ENCODE data around the gene PRKG1. TPM values are rescaled to one million over a fixed set of nuclear protein-coding genes. Genes with fewer than 3 reads are reported as not detected.
"Not testable (repeated sequence)": the region's sequence is repeated elsewhere in the genome, so short reads cannot be mapped to it uniquely, and the experiment has no call there.

The PRKG1 gene
- total RNA-seq, 2 experiments from 2014 or later, result not detected

- H3K27ac Mint-ChIP-seq, result no peak overlapping the region
Observed at GRCh38 chr10:51251110-51251509, 176.8 kb downstream of the PRKG1 start.

GRCh38 chr10:51255381-51255780 lies 181.1 kb downstream of the PRKG1 start:
- no peaks in the 10 kb centered on the region for H3K4me1 Mint-ChIP-seq (ENCODE audit: low read depth)
- H3K9me3 Mint-ChIP-seq, result no peaks in the 10 kb centered on the region
- DNase-seq, result no peak
- H3K27me3 Mint-ChIP-seq (ENCODE audit: low read depth), result no peaks in the 10 kb centered on the region
- H3K36me3 Mint-ChIP-seq (ENCODE audit: low read depth), result no peaks in the 10 kb centered on the region
- CTCF ChIA-PET, result no interaction called here
- intact Hi-C loops (cut with micrococcal nuclease), result no loop called here
- no peak overlapping the region for H3K27ac Mint-ChIP-seq
- no peak overlapping the region for H3K4me3 Mint-ChIP-seq

More at GRCh38 chr10:51251110-51251509, 176.8 kb downstream of the PRKG1 start:
- DNase-seq, result no peak
- Mint-ChIP-seq H3K9me3 (no peaks in the 10 kb centered on the region), H3K4me1 (ENCODE audit: low read depth) (no peaks in the 10 kb centered on the region), H3K27me3 (ENCODE audit: low read depth) (no peaks in the 10 kb centered on the region), H3K36me3 (ENCODE audit: low read depth) (no peaks in the 10 kb centered on the region), H3K4me3 (no peak overlapping the region)
- CTCF ChIA-PET, result no interaction called here
- intact Hi-C loops (cut with micrococcal nuclease), result no loop called here

GRCh38 chr10:51257511-51258248 lies 183.4 kb downstream of the PRKG1 start:
- Mint-ChIP-seq H3K27me3 (ENCODE audit: low read depth) (no peaks in the 10 kb centered on the region), H3K9me3 (no peaks in the 10 kb centered on the region), H3K36me3 (ENCODE audit: low read depth) (no peaks in the 10 kb centered on the region), H3K27ac (no peak overlapping the region), H3K4me3 (no peak overlapping the region), H3K4me1 (ENCODE audit: low read depth) (no peaks in the 10 kb centered on the region)
- CTCF ChIA-PET, result interaction anchor here (0.5 to 0.7 kb wide), 2 partner anchors 15 to 62 kb away, joined by 3 to 6 read pairs; no protein-coding TSS in a partner anchor
- intact Hi-C loops (cut with micrococcal nuclease), result no loop called here
- DNase-seq, result no peak

- CTCF ChIA-PET, result no interaction called here
- Mint-ChIP-seq H3K9me3 (no peaks in the 10 kb centered on the region), H3K27ac (no peak overlapping the region), H3K4me3 (no peak overlapping the region), H3K4me1 (ENCODE audit: low read depth) (no peaks in the 10 kb centered on the region), H3K27me3 (ENCODE audit: low read depth) (no peaks in the 10 kb centered on the region), H3K36me3 (ENCODE audit: low read depth) (no peaks in the 10 kb centered on the region)
- intact Hi-C loops (cut with micrococcal nuclease), result no loop called here
- DNase-seq, result no peak
Observed at GRCh38 chr10:51260376-51260775, 186.1 kb downstream of the PRKG1 start.

GRCh38 chr10:51266496-51266895 lies 192.2 kb downstream of the PRKG1 start:
- H3K27ac Mint-ChIP-seq, result no peak overlapping the region
- H3K27me3 Mint-ChIP-seq (ENCODE audit: low read depth), result no peaks in the 10 kb centered on the region
- H3K4me3 Mint-ChIP-seq, result no peak overlapping the region
- intact Hi-C loops (cut with micrococcal nuclease), result no loop called here
- DNase-seq, result no peak
- H3K4me1 Mint-ChIP-seq (ENCODE audit: low read depth), result no peaks in the 10 kb centered on the region
- no peaks in the 10 kb centered on the region for H3K9me3 Mint-ChIP-seq
- CTCF ChIA-PET, result no interaction called here
- H3K36me3 Mint-ChIP-seq (ENCODE audit: low read depth), result no peaks in the 10 kb centered on the region

- H3K27me3 Mint-ChIP-seq (ENCODE audit: low read depth); H3K36me3 Mint-ChIP-seq (ENCODE audit: low read depth); H3K9me3 Mint-ChIP-seq; H3K27ac Mint-ChIP-seq; H3K4me3 Mint-ChIP-seq; intact Hi-C loops (cut with micrococcal nuclease); H3K4me1 Mint-ChIP-seq (ENCODE audit: low read depth); DNase-seq; CTCF ChIA-PET: not testable (repeated sequence)
Observed at GRCh38 chr10:51267980-51268570, 193.8 kb downstream of the PRKG1 start.

GRCh38 chr10:51269821-51270220 lies 195.5 kb downstream of the PRKG1 start:
- no peaks in the 10 kb centered on the region for H3K36me3 Mint-ChIP-seq (ENCODE audit: low read depth)
- H3K9me3 Mint-ChIP-seq, result no peaks in the 10 kb centered on the region
- intact Hi-C loops (cut with micrococcal nuclease), result no loop called here
- H3K27me3 Mint-ChIP-seq (ENCODE audit: low read depth), result no peaks in the 10 kb centered on the region
- no peak overlapping the region for H3K27ac Mint-ChIP-seq
- H3K4me3 Mint-ChIP-seq, result no peak overlapping the region
- H3K4me1 Mint-ChIP-seq (ENCODE audit: low read depth), result no peaks in the 10 kb centered on the region
- no peak for DNase-seq
- CTCF ChIA-PET, result no interaction called here

- CTCF ChIA-PET, result interaction anchor here (0.9 kb wide), 1 partner anchor 420 kb away, joined by 3 read pairs; no protein-coding TSS in a partner anchor
- Mint-ChIP-seq H3K9me3 (peaks cover 2% of the 10 kb centered on the region), H3K4me3 (no peak overlapping the region), H3K4me1 (ENCODE audit: low read depth) (no peaks in the 10 kb centered on the region), H3K27ac (no peak overlapping the region), H3K36me3 (ENCODE audit: low read depth) (no peaks in the 10 kb centered on the region), H3K27me3 (ENCODE audit: low read depth) (no peaks in the 10 kb centered on the region)
- no peak for DNase-seq
- intact Hi-C loops (cut with micrococcal nuclease), result no loop called here
Observed at GRCh38 chr10:51270936-51271530, 196.7 kb downstream of the PRKG1 start.

- H3K9me3 Mint-ChIP-seq; H3K27ac Mint-ChIP-seq; H3K36me3 Mint-ChIP-seq (ENCODE audit: low read depth); CTCF ChIA-PET; H3K4me1 Mint-ChIP-seq (ENCODE audit: low read depth); H3K4me3 Mint-ChIP-seq; intact Hi-C loops (cut with micrococcal nuclease); DNase-seq; H3K27me3 Mint-ChIP-seq (ENCODE audit: low read depth): not testable (repeated sequence)
Observed at GRCh38 chr10:51272099-51272498, 197.8 kb downstream of the PRKG1 start.

GRCh38 chr10:51272555-51272954 lies 198.3 kb downstream of the PRKG1 start:
- DNase-seq, result no peak
- no peak overlapping the region for H3K4me3 Mint-ChIP-seq
- no peak overlapping the region for H3K27ac Mint-ChIP-seq
- CTCF ChIA-PET, result no interaction called here
- no peaks in the 10 kb centered on the region for H3K27me3 Mint-ChIP-seq (ENCODE audit: low read depth)
- no peaks in the 10 kb centered on the region for H3K36me3 Mint-ChIP-seq (ENCODE audit: low read depth)
- H3K9me3 Mint-ChIP-seq, result peaks cover 4% of the 10 kb centered on the region
- intact Hi-C loops (cut with micrococcal nuclease), result no loop called here
- H3K4me1 Mint-ChIP-seq (ENCODE audit: low read depth), result no peaks in the 10 kb centered on the region

- CTCF ChIA-PET, result interaction anchor here (0.7 kb wide), 1 partner anchor 315 kb away, joined by 3 read pairs; no protein-coding TSS in a partner anchor
Observed at GRCh38 chr10:51273574-51273973, 199.3 kb downstream of the PRKG1 start.

GRCh38 chr10:51276097-51276496 lies 201.8 kb downstream of the PRKG1 start:
- H3K9me3 Mint-ChIP-seq; H3K36me3 Mint-ChIP-seq (ENCODE audit: low read depth); H3K4me1 Mint-ChIP-seq (ENCODE audit: low read depth); intact Hi-C loops (cut with micrococcal nuclease); H3K27me3 Mint-ChIP-seq (ENCODE audit: low read depth); CTCF ChIA-PET; H3K27ac Mint-ChIP-seq; H3K4me3 Mint-ChIP-seq; DNase-seq: not testable (repeated sequence)

More at GRCh38 chr10:51273574-51273973, 199.3 kb downstream of the PRKG1 start:
- no peak for DNase-seq
- Mint-ChIP-seq H3K27me3 (ENCODE audit: low read depth) (no peaks in the 10 kb centered on the region), H3K4me1 (ENCODE audit: low read depth) (no peaks in the 10 kb centered on the region), H3K27ac (no peak overlapping the region), H3K9me3 (peaks cover 4% of the 10 kb centered on the region), H3K36me3 (ENCODE audit: low read depth) (no peaks in the 10 kb centered on the region), H3K4me3 (no peak overlapping the region)
- intact Hi-C loops (cut with micrococcal nuclease), result no loop called here

GRCh38 chr10:51281387-51281786 lies 207.1 kb downstream of the PRKG1 start:
- CTCF ChIA-PET; intact Hi-C loops (cut with micrococcal nuclease); H3K36me3 Mint-ChIP-seq (ENCODE audit: low read depth): not testable (repeated sequence)

More at GRCh38 chr10:51281387-51281786, 207.1 kb downstream of the PRKG1 start:
- H3K27ac Mint-ChIP-seq; H3K9me3 Mint-ChIP-seq; H3K27me3 Mint-ChIP-seq (ENCODE audit: low read depth); DNase-seq; H3K4me1 Mint-ChIP-seq (ENCODE audit: low read depth); H3K4me3 Mint-ChIP-seq: not testable (repeated sequence)

All from activated naive CD4-positive, alpha-beta T cell treated with anti-CD3 and anti-CD28 coated beads for 36 hours (primary cell).